Endodermal cell (in vitro differentiated cells): ENCODE data around the gene RAB38. TPM values are rescaled to one million over a fixed set of nuclear protein-coding genes. Genes with fewer than 3 reads are reported as not detected.

Experiments used
- DNase-seq: peaks from one replicate; pipeline ENCODE4 v3.0.0-alpha.2; 2017
- H3K27ac ChIP-seq: 2 replicates; pipeline ENCODE4 v1.5.1; 2013; ENCODE audit warnings: mild to moderate bottlenecking, low read depth, low read length, moderate library complexity
- H3K27me3 ChIP-seq: 2 replicates; pipeline ENCODE4 v1.6.1; 2013; ENCODE audit warnings: mild to moderate bottlenecking, low read length, moderate library complexity; ENCODE audit not compliant: insufficient read depth, control insufficient read depth, poor library complexity, severe bottlenecking
- H3K36me3 ChIP-seq: 2 replicates; pipeline ENCODE4 v1.7.0; 2013; ENCODE audit warnings: mild to moderate bottlenecking, low read length, moderate library complexity; ENCODE audit not compliant: control insufficient read depth, insufficient read depth
- H3K4me1 ChIP-seq: one replicate; pipeline ENCODE4 v1.7.0; 2013; ENCODE audit warnings: low read length; ENCODE audit not compliant: control insufficient read depth, insufficient read depth
- H3K4me3 ChIP-seq: 2 replicates; pipeline ENCODE4 v1.5.1; 2013; ENCODE audit warnings: mild to moderate bottlenecking, low read length, moderate library complexity
- H3K9ac ChIP-seq: 2 replicates; pipeline ENCODE4 v1.6.1; 2013; ENCODE audit warnings: mild to moderate bottlenecking, low read length, moderate library complexity; ENCODE audit not compliant: poor library complexity, severe bottlenecking; ENCODE audit errors: extremely low read depth
- H3K9me3 ChIP-seq: 2 replicates; pipeline ENCODE4 v1.6.1; 2013; ENCODE audit warnings: mild to moderate bottlenecking, low read length, moderate library complexity; ENCODE audit not compliant: control insufficient read depth
- H3K27ac Mint-ChIP-seq: 2 replicates; pipeline ENCODE4 v1.8.0; 2020; ENCODE audit warnings: mixed read lengths
- H3K27me3 Mint-ChIP-seq: 2 replicates; pipeline ENCODE4 v1.8.0; 2021; ENCODE audit warnings: mild to moderate bottlenecking, mixed read lengths; ENCODE audit not compliant: insufficient read depth
- H3K36me3 Mint-ChIP-seq: 2 replicates; pipeline ENCODE4 v1.8.0; 2020; ENCODE audit warnings: low read depth, mixed read lengths
- H3K4me1 Mint-ChIP-seq: 2 replicates; pipeline ENCODE4 v1.8.0; 2020; ENCODE audit warnings: mixed read lengths
- H3K4me3 Mint-ChIP-seq: 2 replicates; pipeline ENCODE4 v1.8.0; 2020; ENCODE audit warnings: mild to moderate bottlenecking, moderate library complexity, mixed read lengths
- H3K9me3 Mint-ChIP-seq: 2 replicates; pipeline ENCODE4 v1.8.0; 2020; ENCODE audit warnings: mild to moderate bottlenecking, mixed read lengths
- CTCF ChIP-seq: fragments of 200-600 bp; sonication (generic); conservative IDR thresholded peaks from 2 replicates; pipeline ENCODE4 v1.5.0; 2021; ENCODE audit warnings: antibody characterized with exemption, mild to moderate bottlenecking
- WGBS, 2 experiments: methylation state at CpG; one replicate each; pipeline versions ENCODE4 v1.1.5 to v1.1.7; 2013; ENCODE audit warnings: missing lambda C conversion rate in 2 of 2, mixed read lengths in 1 of 2; ENCODE audit not compliant: insufficient coverage in 1 of 2, insufficient read length in 1 of 2; 5-methylcytosine and 5-hydroxymethylcytosine counted together
- total RNA-seq, 2 donors: library from RNA; stranded (reverse); fragmentation: NEBNext Ultra II Directional in 1 of 2; extraction: Animal tissue kit (Norgen Biotek cat#: 25700) in 1 of 2; gene quantifications; 2 replicates in 1 of 2; 3 replicates in 1 of 2; pipeline ENCODE4 v1.2.1, GENCODE V29; 2021

RAB38 gene
- total RNA-seq, 2 donors from 2014 or later, result 12.3 to 15.0 TPM

- no peaks in the 10 kb centered on the region for H3K27me3 Mint-ChIP-seq
- Histone ChIP-seq H3K9ac (no peak overlapping the region), H3K4me3 (no peak overlapping the region), H3K9me3 (no peaks in the 10 kb centered on the region), H3K27ac (no peak overlapping the region), H3K4me1 (peaks cover 7% of the 10 kb centered on the region), H3K36me3 (no peaks in the 10 kb centered on the region), H3K27me3 (no peaks in the 10 kb centered on the region)
- H3K4me1 Mint-ChIP-seq, result peaks cover 16% of the 10 kb centered on the region
- WGBS, 2 experiments, result 89 to 90% methylated on average over 2 of the region's 2 CpGs
- no peak for TF ChIP-seq CTCF
- H3K9me3 Mint-ChIP-seq, result no peaks in the 10 kb centered on the region
- H3K27ac Mint-ChIP-seq, result no peak overlapping the region
- no peak for DNase-seq
- no peaks in the 10 kb centered on the region for H3K36me3 Mint-ChIP-seq
- H3K4me3 Mint-ChIP-seq, result no peak overlapping the region
These were observed 55.7 kb downstream of the RAB38 start for GRCh38 chr11:88119561-88119960.

GRCh38 chr11:88117281-88117858 lies 57.9 kb downstream of the RAB38 start:
- Mint-ChIP-seq H3K27me3 (no peaks in the 10 kb centered on the region), H3K4me1 (peaks cover 16% of the 10 kb centered on the region), H3K9me3 (no peaks in the 10 kb centered on the region), H3K4me3 (no peak overlapping the region), H3K27ac (no peak overlapping the region), H3K36me3 (no peaks in the 10 kb centered on the region)
- TF ChIP-seq CTCF, result no peak
- Histone ChIP-seq H3K36me3 (no peaks in the 10 kb centered on the region), H3K9ac (no peak overlapping the region), H3K4me3 (no peak overlapping the region), H3K9me3 (no peaks in the 10 kb centered on the region), H3K27me3 (no peaks in the 10 kb centered on the region), H3K4me1 (peaks cover 7% of the 10 kb centered on the region), H3K27ac (no peak overlapping the region)
- 100% methylated on average over 1 of the region's 1 CpG for WGBS, 2 experiments
- DNase-seq, result no peak

GRCh38 chr11:88115828-88116755 lies 59.2 kb downstream of the RAB38 start:
- H3K4me3 Mint-ChIP-seq, result no peak overlapping the region
- TF ChIP-seq CTCF, result no peak
- Histone ChIP-seq H3K27ac (no peak overlapping the region), H3K9me3 (no peaks in the 10 kb centered on the region), H3K36me3 (no peaks in the 10 kb centered on the region), H3K9ac (no peak overlapping the region), H3K4me3 (no peak overlapping the region), H3K4me1 (peaks cover 7% of the 10 kb centered on the region), H3K27me3 (no peaks in the 10 kb centered on the region)
- peaks cover 16% of the 10 kb centered on the region for H3K4me1 Mint-ChIP-seq
- no peak for DNase-seq
- no peaks in the 10 kb centered on the region for H3K9me3 Mint-ChIP-seq
- no peaks in the 10 kb centered on the region for H3K27me3 Mint-ChIP-seq
- WGBS, 2 experiments, result 63 to 89% methylated on average over 4 to 6 of the region's 6 CpGs
- peaks cover 2% of the 10 kb centered on the region for H3K36me3 Mint-ChIP-seq
- no peak overlapping the region for H3K27ac Mint-ChIP-seq
